OCI-LY7 (cell line): ENCODE data around the gene HLCS. TPM values are rescaled to one million over a fixed set of nuclear protein-coding genes. Genes with fewer than 3 reads are reported as not detected.
"Not testable (repeated sequence)": the region's sequence is repeated elsewhere in the genome, so short reads cannot be mapped to it uniquely, and the experiment has no call there.

Experiments
- BruUV-seq: library from RNA; stranded (reverse); fragments of 400-500 nt; replicated peaks from 2 replicates; lab custom pipeline; 2021; lab: Mats Ljungman, UMichigan
- CTCF ChIA-PET: fragments of 300-600 bp; sonication (Branson Sonifier 250); formaldehyde crosslinking; loops from one replicate; lab custom pipeline; 2022; ENCODE audit warnings: antibody characterized with exemption; ENCODE audit not compliant: unreplicated experiment; lab: Charles Lee
- POLR2A ChIA-PET: fragments of 300-600 bp; sonication (Branson Sonifier 250); formaldehyde crosslinking; loops from one replicate; lab custom pipeline; 2022; ENCODE audit warnings: antibody characterized with exemption; lab: Charles Lee
- DNase-seq: peaks from one replicate; pipeline ENCODE4 v3.0.0-alpha.2; 2015; ENCODE audit warnings: low spot score
- H2AFZ ChIP-seq: fragments of 200-600 bp; sonication (generic), shearing (Covaris generic); 2 replicates; pipeline ENCODE4 v1.6.1; 2014; ENCODE audit warnings: mild to moderate bottlenecking, antibody characterized with exemption, low read length, moderate library complexity
- H3K27ac ChIP-seq: fragments of 200-600 bp; sonication (generic); 2 replicates; pipeline ENCODE4 v1.5.1; 2014; ENCODE audit warnings: mixed run types, low read depth, mild to moderate bottlenecking, moderate library complexity, low read length, inconsistent platforms; ENCODE audit not compliant: poor library complexity, severe bottlenecking
- H3K36me3 ChIP-seq: fragments of 200-600 bp; sonication (generic); 2 replicates; pipeline ENCODE4 v1.6.1; 2014; ENCODE audit warnings: mild to moderate bottlenecking, antibody characterized with exemption, low read length, moderate library complexity, mixed read lengths; ENCODE audit not compliant: insufficient read depth
- H3K4me1 ChIP-seq: fragments of 200-600 bp; sonication (generic); 2 replicates; pipeline ENCODE4 v1.5.1; 2014; ENCODE audit warnings: mild to moderate bottlenecking, low read length; ENCODE audit not compliant: insufficient read depth, poor library complexity, severe bottlenecking
- H3K4me2 ChIP-seq: fragments of 200-600 bp; sonication (generic); 2 replicates; pipeline ENCODE4 v1.6.1; 2014; ENCODE audit warnings: mild to moderate bottlenecking, low read length
- H3K4me3 ChIP-seq: fragments of 200-600 bp; sonication (generic); 2 replicates; pipeline ENCODE4 v1.5.1; 2014; ENCODE audit warnings: mild to moderate bottlenecking, low read depth, low read length; ENCODE audit not compliant: poor library complexity, severe bottlenecking
- H3K79me2 ChIP-seq: fragments of 200-600 bp; sonication (generic); 2 replicates; pipeline ENCODE4 v1.6.1; 2016; ENCODE audit warnings: low read depth, mild to moderate bottlenecking, low read length, moderate library complexity, mixed read lengths; ENCODE audit not compliant: insufficient read depth
- H3K9me2 ChIP-seq: fragments of 200-600 bp; sonication (generic); 2 replicates; pipeline ENCODE4 v1.6.1; 2016; ENCODE audit warnings: mild to moderate bottlenecking, low read length, mixed read lengths; ENCODE audit not compliant: insufficient read depth
- H3K9me3 ChIP-seq: fragments of 200-600 bp; sonication (generic); 2 replicates; pipeline ENCODE4 v1.6.1; 2014; ENCODE audit warnings: mild to moderate bottlenecking, mixed run types, low read length, mixed read lengths
- H4K20me1 ChIP-seq: fragments of 200-600 bp; sonication (generic); 2 replicates; pipeline ENCODE4 v1.6.1; 2014; ENCODE audit warnings: mild to moderate bottlenecking, antibody characterized with exemption, low read length, moderate library complexity, mixed read lengths; ENCODE audit not compliant: insufficient read depth
- CTCF ChIP-seq: fragments of 200-600 bp; sonication (generic); conservative IDR thresholded peaks from 2 replicates; pipeline ENCODE4 v1.5.1; 2014; ENCODE audit warnings: mild to moderate bottlenecking, antibody characterized with exemption, low read length, moderate library complexity, mixed read lengths
- EZH2phosphoT487 ChIP-seq: fragments of 200-600 bp; sonication (generic); IDR thresholded peaks from 2 replicates; pipeline ENCODE4 v1.6.1; 2018; ENCODE audit warnings: low read depth, borderline replicate concordance, mild to moderate bottlenecking, mixed run types, antibody characterized with exemption, low read length, moderate library complexity, mixed read lengths
- intact Hi-C: fragments of 100-400 bp; cut with micrococcal nuclease; formaldehyde crosslinking; loops from one replicate; pipeline ENCODE4 v1.10.0; 2022; ENCODE audit not compliant: unreplicated experiment
- total RNA-seq, 2 experiments: library from RNA; depleted of rRNA in 1 of 2; stranded (reverse); fragments of >200 nt in 1 of 2; shearing (Covaris generic) in 1 of 2; gene quantifications; 2 replicates each; pipeline ENCODE4 v1.2.3, GENCODE V29; 2014 to 2022

Gene HLCS
- total RNA-seq, 2 experiments from 2014 or later: 12.0 to 20.9 TPM

- H3K4me1 ChIP-seq: peaks cover 13% of the 10 kb centered on the region
- peak overlapping the region; percentile 91 for H2AFZ ChIP-seq
- ChIA-PET CTCF (interaction anchor here (1.9 kb wide), 1 partner anchor 13 kb away, joined by 6 read pairs; no protein-coding TSS in a partner anchor), POLR2A (interaction anchor here (1.2 kb wide), 1 partner anchor 14 kb away, joined by 4 read pairs; no protein-coding TSS in a partner anchor)
- DNase-seq: peak; percentile 14
- no peaks in the 10 kb centered on the region for H3K79me2 ChIP-seq
- H3K4me2 ChIP-seq: peak overlapping the region; percentile 73
- H3K9me2 ChIP-seq: no peaks in the 10 kb centered on the region
- H3K9me3 ChIP-seq: no peaks in the 10 kb centered on the region
- no peak for TF ChIP-seq CTCF
- TF ChIP-seq EZH2phosphoT487: no peak
- no peak overlapping the region for H3K27ac ChIP-seq
- intact Hi-C loops: loop anchor here (1.0 to 5.0 kb wide), 2 partner anchors 13 to 82 kb away; partner anchors contain the start of genes PIGP and TTC3
- no TSS peak for BruUV-seq
- no peaks in the 10 kb centered on the region for H4K20me1 ChIP-seq
- H3K36me3 ChIP-seq: no peaks in the 10 kb centered on the region
- peak overlapping the region; percentile 70 for H3K4me3 ChIP-seq
Observed at GRCh38 chr21:36990508-36991205, 24.2 kb upstream of the HLCS start.

- Histone ChIP-seq H3K4me1 (peaks cover 12% of the 10 kb centered on the region), H2AFZ (peak overlapping the region; percentile 91), H3K4me3 (peak overlapping the region; percentile 70), H3K9me3 (no peaks in the 10 kb centered on the region), H3K27ac (no peak overlapping the region), H3K9me2 (no peaks in the 10 kb centered on the region), H4K20me1 (no peaks in the 10 kb centered on the region), H3K79me2 (no peaks in the 10 kb centered on the region), H3K36me3 (no peaks in the 10 kb centered on the region), H3K4me2 (peak overlapping the region; percentile 73)
- intact Hi-C loops: loop anchor here (1.0 to 5.0 kb wide), 2 partner anchors 13 to 82 kb away; partner anchors contain the start of genes PIGP and TTC3
- DNase-seq: peak; percentile 84
- BruUV-seq: no TSS peak
- peak; percentile 78 for TF ChIP-seq CTCF
- TF ChIP-seq EZH2phosphoT487: no peak
- CTCF ChIA-PET: interaction anchor here (1.9 kb wide), 1 partner anchor 13 kb away, joined by 6 read pairs; no protein-coding TSS in a partner anchor
- POLR2A ChIA-PET: interaction anchor here (0.6 to 1.4 kb wide), 4 partner anchors 13 to 25 kb away, joined by 3 to 4 read pairs (median 4); partner anchors contain the start of gene HLCS
Observed at GRCh38 chr21:36989699-36990507, 23.4 kb upstream of the HLCS start.

GRCh38 chr21:36989199-36989698 lies 22.8 kb upstream of the HLCS start:
- peak overlapping the region; percentile 70 for H3K4me3 ChIP-seq
- H3K4me1 ChIP-seq, DNase-seq, H3K9me3 ChIP-seq, intact Hi-C loops, CTCF ChIA-PET, H3K36me3 ChIP-seq, H3K27ac ChIP-seq, H3K9me2 ChIP-seq, BruUV-seq, H3K79me2 ChIP-seq, H4K20me1 ChIP-seq: not testable (repeated sequence)
- H2AFZ ChIP-seq: peak overlapping the region; percentile 91
- POLR2A ChIA-PET: interaction anchor here (0.6 to 1.4 kb wide), 4 partner anchors 21 to 26 kb away, joined by 3 to 9 read pairs (median 4); partner anchors contain the start of gene HLCS
- H3K4me2 ChIP-seq: peak overlapping the region; percentile 73
